Lung (tissue), 12 donors: Measurements from ENCODE around the gene ZIC4. TPM values are rescaled to one million over a fixed set of nuclear protein-coding genes. Genes with fewer than 3 reads are reported as not detected.
A peak's percentile ranks its signal among the peaks of the same experiment; 100 is the strongest.

Source experiments
- ATAC-seq: fragments of 200-7000 bp; cut with Tn5 transposase; one replicate; pipeline ENCODE4 v1.9.1; 2020; ENCODE audit warnings: moderate number of reproducible peaks; ENCODE audit not compliant: insufficient read depth, low FRiP score
- DNase-seq, 3 donors: peaks; one replicate each; pipeline ENCODE4 v3.0.0-alpha.2; 2013 to 2017
- H3K27ac ChIP-seq, 2 donors: one replicate each; pipeline ENCODE4 v1.5.1; 2013; ENCODE audit warnings: mild to moderate bottlenecking in 2 of 2, moderate library complexity in 2 of 2, control low read depth in 1 of 2, inconsistent platforms in 1 of 2, low read depth in 1 of 2, low read length in 1 of 2
- H3K27me3 ChIP-seq, 3 donors: one replicate each; pipeline ENCODE4 v1.5.1; 2013; ENCODE audit warnings: low read length in 2 of 3; ENCODE audit not compliant: control insufficient read depth in 3 of 3, insufficient read depth in 3 of 3
- H3K36me3 ChIP-seq, 4 donors: one replicate each; pipeline ENCODE4 v1.5.1; 2013; ENCODE audit warnings: low read length in 4 of 4, mild to moderate bottlenecking in 1 of 4, moderate library complexity in 1 of 4; ENCODE audit not compliant: control insufficient read depth in 4 of 4, insufficient read depth in 4 of 4
- H3K4me1 ChIP-seq, 5 donors: one replicate each; pipeline ENCODE4 v1.5.1; 2013; ENCODE audit warnings: low read length in 5 of 5, mild to moderate bottlenecking in 2 of 5, moderate library complexity in 1 of 5; ENCODE audit not compliant: control insufficient read depth in 5 of 5, insufficient read depth in 5 of 5
- H3K4me3 ChIP-seq: one replicate; pipeline ENCODE4 v1.5.1; 2013; ENCODE audit warnings: mild to moderate bottlenecking, control low read depth, moderate library complexity
- H3K9ac ChIP-seq, 2 donors: one replicate each; pipeline ENCODE4 v1.5.1; 2013; ENCODE audit warnings: low read length in 2 of 2, control low read depth in 1 of 2; ENCODE audit not compliant: insufficient read depth in 1 of 2
- H3K9me3 ChIP-seq, 4 donors: one replicate each; pipeline ENCODE4 v1.5.1; 2013; ENCODE audit warnings: low read length in 3 of 4, mild to moderate bottlenecking in 1 of 4, moderate library complexity in 1 of 4; ENCODE audit not compliant: control insufficient read depth in 4 of 4, insufficient read depth in 3 of 4
- WGBS, 2 donors: extraction: QIAGEN DNeasy Blood & Tissue Kit; methylation state at CpG; one replicate each; pipeline ENCODE4 v1.1.7; 2013; 5-methylcytosine and 5-hydroxymethylcytosine counted together
- polyA plus RNA-seq, 2 donors: library from polyadenylated mRNA; stranded (reverse); fragments of 200-250 nt; gene quantifications; one replicate each; pipeline ENCODE4 v1.2.1, GENCODE V29; 2013
- total RNA-seq, 2 donors: library from RNA; depleted of rRNA in 1 of 2; stranded (reverse); fragments of >200 nt in 1 of 2; gene quantifications; one replicate each; pipeline ENCODE4 v1.2.1, GENCODE V29; 2014 to 2021
- TF ChIP-seq, protein P1 (sequence below): IDR thresholded peaks from 2 replicates; pipeline ENCODE4 v1.5.1; 2012; ENCODE audit warnings: mild to moderate bottlenecking; ENCODE audit errors: control extremely low read depth, extremely low read depth
- donor health status: control.
- donor health status: control.
- donor health status: Bipolar disorder and iron deficiency.
- donor health status: healthy.
- donor health status: DM: yes; HTN: yes; CAD: no.

The ZIC4 gene
- total and polyA plus RNA-seq, 4 donors: not detected

GRCh38 chr3:147396712-147397046 lies 9.7 kb downstream of the ZIC4 start:
- no peak overlapping the region for H3K9ac ChIP-seq
- WGBS, 2 donors: 6 to 7% methylated on average over 17 of the region's 17 CpGs

DNA sequence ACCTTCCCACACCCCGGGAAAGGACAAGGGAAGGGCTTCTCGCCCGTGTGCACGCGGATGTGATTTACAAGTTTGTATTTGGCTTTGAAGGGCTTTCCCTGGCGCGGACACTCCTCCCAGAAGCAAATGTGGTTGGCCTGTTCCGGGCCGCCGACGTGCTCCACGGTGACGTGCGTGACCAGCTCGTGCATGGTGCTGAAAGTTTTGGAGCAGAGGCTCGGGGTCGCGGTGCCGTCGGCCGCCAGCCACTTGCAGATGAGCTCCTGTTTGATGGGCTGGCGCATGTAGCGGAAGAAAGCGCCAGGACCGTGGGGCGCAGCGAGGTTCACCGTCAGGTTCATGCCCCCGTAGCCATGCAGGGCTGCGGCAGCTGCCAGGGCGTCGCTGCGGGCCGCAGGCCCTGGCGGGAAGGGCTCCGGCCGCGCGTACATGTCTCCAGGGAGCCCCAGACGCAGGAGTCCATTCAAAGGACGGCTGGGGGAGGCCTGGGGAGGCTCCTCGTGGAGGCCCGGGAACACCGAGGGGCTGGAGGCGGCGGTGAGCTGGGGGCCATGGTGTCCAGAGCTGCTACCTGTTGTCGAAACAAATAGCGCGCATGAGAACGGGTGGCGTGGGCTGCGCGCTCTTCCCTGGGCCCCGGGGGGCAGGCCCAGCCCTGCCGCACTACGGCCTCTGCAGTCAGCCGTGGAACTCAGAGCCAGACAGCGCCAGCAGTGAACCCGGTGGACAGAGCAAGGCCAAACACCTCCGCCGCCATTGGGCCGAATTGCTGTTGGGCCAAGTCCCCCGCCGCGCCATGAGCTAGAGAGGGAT lies 10.2 kb downstream of the ZIC4 start:
- H3K27me3 ChIP-seq: peaks cover 16 to 100% (median 90%) of the 10 kb centered on the region in 3 donors
- WGBS, 2 donors: 5 to 7% methylated on average over 65 of the region's 65 CpGs
- DNase-seq: peak in 1 of 3 donors; percentile 49

More at GRCh38 chr3:147396712-147397046, 9.7 kb downstream of the ZIC4 start:
- Histone ChIP-seq H3K27me3 (peaks cover 14 to 100% (median 90%) of the 10 kb centered on the region in 3 donors), H3K27ac (no peak overlapping the region), H3K36me3 (no peaks in the 10 kb centered on the region), H3K9me3 (peaks cover 0 to 32% (median 0%) of the 10 kb centered on the region in 4 donors), H3K4me1 (peaks cover 0 to 31% (median 9%) of the 10 kb centered on the region in 5 donors), H3K4me3 (no peak overlapping the region)
- DNase-seq: no peak
- ATAC-seq: no peak
- TF ChIP-seq, protein P1, sequence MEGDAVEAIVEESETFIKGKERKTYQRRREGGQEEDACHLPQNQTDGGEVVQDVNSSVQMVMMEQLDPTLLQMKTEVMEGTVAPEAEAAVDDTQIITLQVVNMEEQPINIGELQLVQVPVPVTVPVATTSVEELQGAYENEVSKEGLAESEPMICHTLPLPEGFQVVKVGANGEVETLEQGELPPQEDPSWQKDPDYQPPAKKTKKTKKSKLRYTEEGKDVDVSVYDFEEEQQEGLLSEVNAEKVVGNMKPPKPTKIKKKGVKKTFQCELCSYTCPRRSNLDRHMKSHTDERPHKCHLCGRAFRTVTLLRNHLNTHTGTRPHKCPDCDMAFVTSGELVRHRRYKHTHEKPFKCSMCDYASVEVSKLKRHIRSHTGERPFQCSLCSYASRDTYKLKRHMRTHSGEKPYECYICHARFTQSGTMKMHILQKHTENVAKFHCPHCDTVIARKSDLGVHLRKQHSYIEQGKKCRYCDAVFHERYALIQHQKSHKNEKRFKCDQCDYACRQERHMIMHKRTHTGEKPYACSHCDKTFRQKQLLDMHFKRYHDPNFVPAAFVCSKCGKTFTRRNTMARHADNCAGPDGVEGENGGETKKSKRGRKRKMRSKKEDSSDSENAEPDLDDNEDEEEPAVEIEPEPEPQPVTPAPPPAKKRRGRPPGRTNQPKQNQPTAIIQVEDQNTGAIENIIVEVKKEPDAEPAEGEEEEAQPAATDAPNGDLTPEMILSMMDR: no peak

DNA sequence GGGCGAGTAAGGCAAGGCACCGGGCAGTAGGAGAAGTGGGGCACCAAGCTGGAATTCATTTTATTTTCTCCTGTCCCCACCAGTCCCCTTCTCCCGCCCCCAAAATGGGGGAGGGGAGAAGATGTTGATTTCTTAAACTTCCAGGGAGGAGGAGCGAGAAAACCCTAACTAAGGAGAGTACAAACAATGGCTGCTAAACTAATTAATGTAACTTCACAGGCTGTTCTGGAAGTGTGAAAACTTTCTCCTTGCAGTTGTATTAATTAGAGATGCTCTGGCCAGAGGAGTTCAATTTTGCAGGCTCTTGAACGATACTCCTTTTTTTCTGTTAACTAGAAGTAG lies 11.5 kb downstream of the ZIC4 start:
- 15 to 16% methylated on average over 5 of the region's 5 CpGs for WGBS, 2 donors
- Histone ChIP-seq H3K27ac (no peak overlapping the region), H3K27me3 (peaks cover 26 to 100% (median 92%) of the 10 kb centered on the region in 3 donors), H3K4me3 (no peak overlapping the region), H3K4me1 (peaks cover 0 to 31% (median 9%) of the 10 kb centered on the region in 5 donors), H3K9me3 (peaks cover 0 to 41% (median 0%) of the 10 kb centered on the region in 4 donors), H3K36me3 (no peaks in the 10 kb centered on the region), H3K9ac (no peak overlapping the region)
- no peak for DNase-seq
- TF ChIP-seq, protein P1: no peak
- no peak for ATAC-seq

More for the DNA sequence above, 10.2 kb downstream of the ZIC4 start:
- Histone ChIP-seq H3K9me3 (peaks cover 0 to 34% (median 0%) of the 10 kb centered on the region in 4 donors), H3K27ac (no peak overlapping the region), H3K4me3 (no peak overlapping the region), H3K36me3 (no peaks in the 10 kb centered on the region), H3K4me1 (peaks cover 0 to 31% (median 9%) of the 10 kb centered on the region in 5 donors), H3K9ac (no peak overlapping the region)
- ATAC-seq: no peak
- TF ChIP-seq, protein P1: no peak
